Endothelial cell (in vitro differentiated cells): ENCODE measurements around the gene ECEL1. TPM values are rescaled to one million over a fixed set of nuclear protein-coding genes. Genes with fewer than 3 reads are reported as not detected.

Experiments used
- DNase-seq: peaks from one replicate; pipeline ENCODE4 v3.0.0; 2021; ENCODE audit warnings: low spot score
- H3K27ac Mint-ChIP-seq: one replicate; pipeline ENCODE4 v1.8.0; 2021; ENCODE audit warnings: mixed read lengths, inconsistent platforms; ENCODE audit not compliant: unreplicated experiment
- H3K27me3 Mint-ChIP-seq: one replicate; pipeline ENCODE4 v1.8.0; 2021; ENCODE audit warnings: mild to moderate bottlenecking, moderate library complexity, mixed read lengths, inconsistent platforms; ENCODE audit not compliant: unreplicated experiment
- H3K36me3 Mint-ChIP-seq: one replicate; pipeline ENCODE4 v1.8.0; 2021; ENCODE audit warnings: mild to moderate bottlenecking, low read depth, mixed read lengths, inconsistent platforms; ENCODE audit not compliant: unreplicated experiment
- H3K4me1 Mint-ChIP-seq: one replicate; pipeline ENCODE4 v1.8.0; 2021; ENCODE audit warnings: mild to moderate bottlenecking, mixed read lengths, inconsistent platforms; ENCODE audit not compliant: unreplicated experiment
- H3K4me3 Mint-ChIP-seq: one replicate; pipeline ENCODE4 v1.8.0; 2021; ENCODE audit warnings: mild to moderate bottlenecking, mixed read lengths, inconsistent platforms; ENCODE audit not compliant: unreplicated experiment
- H3K9me3 Mint-ChIP-seq: one replicate; pipeline ENCODE4 v1.8.0; 2021; ENCODE audit warnings: mixed read lengths, inconsistent platforms; ENCODE audit not compliant: unreplicated experiment
- CTCF ChIP-seq: fragments of 200-600 bp; sonication (generic); IDR thresholded peaks from one replicate; pipeline ENCODE4 v1.5.0; 2021; ENCODE audit warnings: antibody characterized with exemption; ENCODE audit not compliant: unreplicated experiment
- total RNA-seq: library from RNA; stranded (reverse); fragmentation: NEBNext Ultra II Directional; extraction: Animal tissue kit (Norgen Biotek cat#: 25700); gene quantifications from one replicate; pipeline ENCODE4 v1.2.1, GENCODE V29; 2021; ENCODE audit not compliant: unreplicated experiment

ECEL1 gene
- total RNA-seq, 1 donor from 2014 or later: not detected

GRCh38 chr2:232497348-232497747 is 9.7 kb upstream of the ECEL1 start:
- no peak overlapping the region for H3K4me3 Mint-ChIP-seq
- no peak for DNase-seq
- H3K27me3 Mint-ChIP-seq: peaks cover 8% of the 10 kb centered on the region
- H3K9me3 Mint-ChIP-seq: no peaks in the 10 kb centered on the region
- no peaks in the 10 kb centered on the region for H3K4me1 Mint-ChIP-seq
- no peak for TF ChIP-seq CTCF
- H3K27ac Mint-ChIP-seq: no peak overlapping the region
- no peaks in the 10 kb centered on the region for H3K36me3 Mint-ChIP-seq

GRCh38 chr2:232496501-232497270 is 9.1 kb upstream of the ECEL1 start:
- Mint-ChIP-seq H3K27ac (no peak overlapping the region), H3K9me3 (no peaks in the 10 kb centered on the region), H3K4me3 (no peak overlapping the region), H3K4me1 (no peaks in the 10 kb centered on the region), H3K36me3 (no peaks in the 10 kb centered on the region), H3K27me3 (peaks cover 10% of the 10 kb centered on the region)
- no peak for TF ChIP-seq CTCF
- DNase-seq: no peak

GRCh38 chr2:232495292-232495691 is 7.7 kb upstream of the ECEL1 start:
- Mint-ChIP-seq H3K36me3 (no peaks in the 10 kb centered on the region), H3K9me3 (no peaks in the 10 kb centered on the region), H3K4me3 (no peak overlapping the region), H3K27ac (no peak overlapping the region), H3K4me1 (no peaks in the 10 kb centered on the region), H3K27me3 (peaks cover 8% of the 10 kb centered on the region)
- no peak for TF ChIP-seq CTCF
- no peak for DNase-seq

- Mint-ChIP-seq H3K9me3 (no peaks in the 10 kb centered on the region), H3K4me1 (no peaks in the 10 kb centered on the region), H3K36me3 (no peaks in the 10 kb centered on the region), H3K27ac (no peak overlapping the region), H3K4me3 (no peak overlapping the region), H3K27me3 (peaks cover 7% of the 10 kb centered on the region)
- no peak for DNase-seq
- no peak for TF ChIP-seq CTCF
Measured at GRCh38 chr2:232494542-232494941, 6.9 kb upstream of the ECEL1 start.

GRCh38 chr2:232493701-232494474 is 6.3 kb upstream of the ECEL1 start:
- no peak overlapping the region for H3K27ac Mint-ChIP-seq
- no peaks in the 10 kb centered on the region for H3K4me1 Mint-ChIP-seq
- no peaks in the 10 kb centered on the region for H3K9me3 Mint-ChIP-seq
- TF ChIP-seq CTCF: no peak
- no peak overlapping the region for H3K4me3 Mint-ChIP-seq
- H3K27me3 Mint-ChIP-seq: peaks cover 11% of the 10 kb centered on the region
- DNase-seq: no peak
- H3K36me3 Mint-ChIP-seq: no peaks in the 10 kb centered on the region
